ENCODE data around the gene PPAN. TPM values are rescaled to one million over a fixed set of nuclear protein-coding genes. Genes with fewer than 3 reads are reported as not detected.

PPAN gene
- total RNA-seq, 1 donor from 2014 or later, result 31.0 TPM

DNA sequence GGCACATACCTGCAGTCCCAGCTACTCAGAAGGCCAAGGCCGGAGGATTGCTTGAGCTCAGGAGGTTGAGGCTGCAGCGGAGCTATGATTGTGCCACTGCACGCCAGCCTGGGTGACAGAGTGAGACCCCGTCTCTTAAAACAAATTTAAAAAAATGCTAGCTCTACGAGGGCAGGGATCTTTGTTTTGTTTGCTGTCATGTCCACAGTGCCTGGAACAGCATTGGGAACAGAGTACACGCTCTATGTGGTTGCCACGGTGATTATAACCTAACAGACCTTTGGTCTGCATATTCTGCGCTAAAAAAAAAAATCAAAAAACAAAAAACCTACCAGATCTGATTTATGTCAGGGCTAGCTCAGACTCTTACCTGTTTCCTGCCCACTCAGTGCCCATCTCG is 22.3 kb upstream of the PPAN start:
- Mint-ChIP-seq H3K27ac (ENCODE audit: unreplicated experiment) (no peak overlapping the region), H3K36me3 (ENCODE audit: low read depth) (no peaks in the 10 kb centered on the region), H3K4me1 (ENCODE audit: low read depth) (peaks cover 3% of the 10 kb centered on the region), H3K4me3 (ENCODE audit: unreplicated experiment) (no peak overlapping the region), H3K27me3 (ENCODE audit: low read depth) (peaks cover 3% of the 10 kb centered on the region), H3K9me3 (ENCODE audit: low read depth) (no peaks in the 10 kb centered on the region)
- no peak for DNase-seq (ENCODE audit: low spot score)
- TF ChIP-seq, protein P1, sequence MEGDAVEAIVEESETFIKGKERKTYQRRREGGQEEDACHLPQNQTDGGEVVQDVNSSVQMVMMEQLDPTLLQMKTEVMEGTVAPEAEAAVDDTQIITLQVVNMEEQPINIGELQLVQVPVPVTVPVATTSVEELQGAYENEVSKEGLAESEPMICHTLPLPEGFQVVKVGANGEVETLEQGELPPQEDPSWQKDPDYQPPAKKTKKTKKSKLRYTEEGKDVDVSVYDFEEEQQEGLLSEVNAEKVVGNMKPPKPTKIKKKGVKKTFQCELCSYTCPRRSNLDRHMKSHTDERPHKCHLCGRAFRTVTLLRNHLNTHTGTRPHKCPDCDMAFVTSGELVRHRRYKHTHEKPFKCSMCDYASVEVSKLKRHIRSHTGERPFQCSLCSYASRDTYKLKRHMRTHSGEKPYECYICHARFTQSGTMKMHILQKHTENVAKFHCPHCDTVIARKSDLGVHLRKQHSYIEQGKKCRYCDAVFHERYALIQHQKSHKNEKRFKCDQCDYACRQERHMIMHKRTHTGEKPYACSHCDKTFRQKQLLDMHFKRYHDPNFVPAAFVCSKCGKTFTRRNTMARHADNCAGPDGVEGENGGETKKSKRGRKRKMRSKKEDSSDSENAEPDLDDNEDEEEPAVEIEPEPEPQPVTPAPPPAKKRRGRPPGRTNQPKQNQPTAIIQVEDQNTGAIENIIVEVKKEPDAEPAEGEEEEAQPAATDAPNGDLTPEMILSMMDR (IDR thresholded peaks at IDR 0.05), result no peak

DNA sequence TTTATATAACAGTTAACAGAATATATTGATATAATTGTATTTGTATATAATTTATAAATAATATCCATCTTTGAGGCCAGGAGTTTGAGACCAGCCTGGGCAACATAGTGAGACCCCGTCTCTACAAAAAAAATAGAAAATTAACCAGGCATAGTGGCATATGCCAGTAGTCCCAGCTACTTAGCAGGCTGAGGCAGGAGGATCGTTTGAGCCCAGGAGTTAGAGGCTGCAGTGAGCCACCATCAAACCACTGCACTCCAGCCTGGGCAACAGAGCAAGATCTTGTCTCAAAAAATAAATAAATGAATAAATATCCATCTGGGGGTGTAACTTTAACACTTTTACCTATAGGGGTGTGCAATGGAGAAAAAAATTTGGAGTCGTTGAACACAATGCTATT is 21.4 kb upstream of the PPAN start:
- Mint-ChIP-seq H3K36me3 (ENCODE audit: low read depth) (peaks cover 2% of the 10 kb centered on the region), H3K27ac (ENCODE audit: unreplicated experiment) (no peak overlapping the region), H3K4me1 (ENCODE audit: low read depth) (peaks cover 3% of the 10 kb centered on the region), H3K9me3 (ENCODE audit: low read depth) (no peaks in the 10 kb centered on the region), H3K27me3 (ENCODE audit: low read depth) (no peaks in the 10 kb centered on the region), H3K4me3 (ENCODE audit: unreplicated experiment) (peak overlapping the region; percentile 78)
- TF ChIP-seq, protein P1 (IDR thresholded peaks at IDR 0.05), result no peak
- no peak for DNase-seq (ENCODE audit: low spot score)

DNA sequence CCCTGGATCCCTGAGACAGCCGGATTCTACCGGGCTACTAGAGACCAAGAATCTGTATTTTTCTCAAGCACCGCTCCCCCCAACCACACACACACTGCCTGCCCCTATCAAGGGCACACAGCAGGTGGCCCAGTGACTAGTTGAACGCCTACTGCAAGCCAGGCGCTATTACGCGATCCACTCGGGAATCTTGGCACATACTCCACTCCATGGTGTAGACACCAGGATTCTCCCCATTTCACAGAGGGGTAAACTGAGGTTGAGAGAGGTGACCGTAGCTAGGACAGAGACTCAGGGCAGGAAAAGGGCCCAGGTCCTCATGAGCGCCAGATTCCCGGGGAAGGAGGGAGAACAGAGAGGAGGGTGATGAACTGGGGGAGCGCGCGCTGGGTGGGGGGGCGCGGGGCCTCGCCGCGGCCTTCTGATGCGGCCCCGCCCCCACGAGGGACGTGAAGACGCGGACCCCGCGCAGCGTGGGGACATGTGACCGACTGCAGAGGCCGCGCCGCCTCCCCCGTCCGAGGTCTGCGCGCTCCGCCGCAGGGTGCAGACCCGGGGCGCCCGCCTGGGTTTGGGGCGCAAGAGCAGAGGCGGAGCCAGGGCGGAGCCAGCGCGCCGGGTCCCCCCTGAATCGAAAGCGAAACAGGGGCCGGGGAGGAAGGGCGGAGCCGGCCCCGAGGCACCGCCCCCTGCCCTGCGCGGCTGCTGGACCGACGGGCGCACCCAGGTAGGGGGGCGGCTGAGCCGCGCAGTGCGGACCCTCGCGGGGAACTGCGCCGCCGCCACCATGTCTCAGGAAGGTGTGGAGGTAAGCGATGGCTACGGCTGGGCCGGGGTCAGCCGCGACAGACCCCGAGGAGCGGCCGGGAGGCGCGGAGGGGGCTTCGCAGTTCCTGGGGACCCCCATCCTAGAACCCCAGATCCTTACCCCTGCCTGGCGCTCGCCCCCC is 20.2 kb upstream of the PPAN start, which contains the start of gene SHFL:
Gene SHFL (plus strand): TSS at position 677 of the 950 bp plus-strand sequence. CDS start 111 bp downstream, at position 788.
- TF ChIP-seq, protein P1 (IDR thresholded peaks at IDR 0.05), result no peak
- Mint-ChIP-seq H3K27me3 (ENCODE audit: low read depth) (no peaks in the 10 kb centered on the region), H3K27ac (ENCODE audit: unreplicated experiment) (no peak within 1 kb of the TSS), H3K9me3 (ENCODE audit: low read depth) (no peaks in the 10 kb centered on the region), H3K36me3 (ENCODE audit: low read depth) (peaks cover 5% of the 10 kb centered on the region), H3K4me1 (ENCODE audit: low read depth) (peaks cover 3% of the 10 kb centered on the region), H3K4me3 (ENCODE audit: unreplicated experiment) (peak within 1 kb of the TSS; percentile 78)
- DNase-seq (ENCODE audit: low spot score), result no peak

DNA sequence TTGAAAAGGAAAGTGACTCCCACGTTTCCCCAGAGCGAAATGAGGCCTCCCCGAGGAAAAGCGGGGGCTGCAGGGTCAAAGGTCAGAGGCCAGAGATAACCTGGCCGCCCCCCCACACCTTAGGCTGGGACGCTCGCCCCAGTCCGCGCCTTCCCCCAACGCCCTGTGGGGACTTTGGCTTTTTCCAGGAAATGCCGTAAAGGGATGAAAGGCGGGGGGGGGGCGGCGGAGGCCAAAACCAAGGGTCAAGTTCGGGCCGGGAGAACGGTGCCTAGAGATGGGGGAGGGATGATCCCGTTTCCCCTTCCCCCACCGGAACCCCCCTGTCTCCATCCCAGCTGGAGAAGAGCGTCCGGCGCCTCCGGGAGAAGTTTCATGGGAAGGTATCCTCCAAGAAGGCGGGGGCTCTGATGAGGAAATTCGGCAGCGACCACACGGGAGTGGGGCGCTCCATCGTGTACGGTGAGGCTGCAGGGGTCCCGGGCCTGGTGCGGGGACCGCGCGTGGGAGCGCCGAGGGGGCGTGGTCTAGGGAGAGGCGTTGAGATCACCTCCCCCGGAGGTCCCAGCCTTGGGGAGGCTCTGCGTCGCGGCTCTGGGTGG is 19.5 kb upstream of the PPAN start:
- peaks cover 3% of the 10 kb centered on the region for H3K4me1 Mint-ChIP-seq (ENCODE audit: low read depth)
- H3K4me3 Mint-ChIP-seq (ENCODE audit: unreplicated experiment), result peak overlapping the region; percentile 65
- no peak overlapping the region for H3K27ac Mint-ChIP-seq (ENCODE audit: unreplicated experiment)
- TF ChIP-seq, protein P1 (IDR thresholded peaks at IDR 0.05), result no peak
- no peak for DNase-seq (ENCODE audit: low spot score)
- H3K27me3 Mint-ChIP-seq (ENCODE audit: low read depth), result no peaks in the 10 kb centered on the region
- H3K36me3 Mint-ChIP-seq (ENCODE audit: low read depth), result peaks cover 7% of the 10 kb centered on the region
- no peaks in the 10 kb centered on the region for H3K9me3 Mint-ChIP-seq (ENCODE audit: low read depth)

DNA sequence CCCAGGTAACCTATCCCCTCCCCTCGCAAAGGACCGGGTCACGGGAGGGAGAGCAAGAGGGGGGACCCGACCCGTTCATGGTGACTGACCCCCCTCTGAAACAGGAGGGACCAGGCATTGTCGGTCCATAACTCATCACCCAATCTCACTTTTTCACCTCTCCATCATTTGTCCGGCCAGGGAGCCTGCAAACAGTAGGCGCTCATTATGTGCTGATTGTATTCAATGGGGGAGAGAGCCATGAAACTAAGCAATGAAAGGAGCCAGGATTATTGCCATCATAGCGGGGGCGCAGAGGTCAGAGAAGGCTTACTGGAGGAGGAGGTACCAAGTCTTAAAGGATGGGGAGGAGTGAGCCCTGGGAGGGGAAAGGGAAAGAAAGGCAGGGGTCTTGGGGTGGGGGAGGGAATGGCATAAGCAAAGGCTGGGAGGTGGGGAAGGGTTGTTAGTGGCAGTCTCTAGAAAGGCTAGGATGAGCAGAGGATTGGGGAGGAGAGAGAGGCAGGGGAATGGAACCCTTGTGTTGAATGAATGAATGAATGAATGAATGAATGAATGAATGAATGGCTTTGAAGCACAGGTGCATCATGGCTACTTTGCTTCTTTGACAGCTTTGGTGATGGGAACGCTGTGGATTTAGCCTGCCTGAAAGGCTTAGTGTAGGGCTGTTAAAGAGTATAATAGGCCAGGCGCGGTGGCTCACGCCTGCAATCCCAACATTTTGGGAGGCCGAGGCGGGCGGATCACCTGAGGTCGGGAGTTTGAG is 18.7 kb upstream of the PPAN start:
- H3K36me3 Mint-ChIP-seq (ENCODE audit: low read depth), result peaks cover 11% of the 10 kb centered on the region
- no peaks in the 10 kb centered on the region for H3K9me3 Mint-ChIP-seq (ENCODE audit: low read depth)
- no peak overlapping the region for H3K27ac Mint-ChIP-seq (ENCODE audit: unreplicated experiment)
- TF ChIP-seq, protein P1 (IDR thresholded peaks at IDR 0.05), result no peak
- no peaks in the 10 kb centered on the region for H3K27me3 Mint-ChIP-seq (ENCODE audit: low read depth)
- H3K4me1 Mint-ChIP-seq (ENCODE audit: low read depth), result peaks cover 3% of the 10 kb centered on the region
- DNase-seq (ENCODE audit: low spot score), result no peak
- peak overlapping the region; percentile 65 for H3K4me3 Mint-ChIP-seq (ENCODE audit: unreplicated experiment)
